Coronary artery (tissue), 2 donors: ENCODE results near the gene TNRC18.

Experiments
- DNase-seq: peaks from one replicate; pipeline ENCODE4 v3.0.0-alpha.2; 2017; ENCODE audit warnings: low spot score
- H3K27ac ChIP-seq, 2 donors: fragments of 200-600 bp; sonication (generic); one replicate each; pipeline ENCODE4 v1.5.1; 2016 to 2019
- H3K4me3 ChIP-seq: fragments of 200-600 bp; sonication (generic); 2 replicates; pipeline ENCODE4 v1.5.1; 2016; ENCODE audit warnings: mild to moderate bottlenecking, moderate library complexity
- CTCF ChIP-seq: fragments of 200-600 bp; sonication (generic); IDR thresholded peaks from one replicate; pipeline ENCODE4 v1.5.1; 2019; ENCODE audit warnings: antibody characterized with exemption

The TNRC18 gene

GRCh38 chr7:5433181-5433580 is 9.5 kb upstream of the TNRC18 start:
- Histone ChIP-seq H3K4me3 (no peak overlapping the region), H3K27ac (no peak overlapping the region)
- TF ChIP-seq CTCF = no peak
- no peak for DNase-seq

- H3K4me3 ChIP-seq = no peak overlapping the region
- H3K27ac ChIP-seq = no peak overlapping the region
- TF ChIP-seq CTCF = no peak
- no peak for DNase-seq
Observed at GRCh38 chr7:5432691-5433090, 9.1 kb upstream of the TNRC18 start.

GRCh38 chr7:5431560-5432015 is 8.0 kb upstream of the TNRC18 start:
- H3K27ac ChIP-seq = no peak overlapping the region
- no peak for TF ChIP-seq CTCF
- DNase-seq = no peak

GRCh38 chr7:5430612-5430947 is 6.9 kb upstream of the TNRC18 start:
- no peak for DNase-seq
- H3K27ac ChIP-seq = peak overlapping the region in 1 of 2 donors; percentile 100
- H3K4me3 ChIP-seq = peak overlapping the region; percentile 96
- TF ChIP-seq CTCF = no peak

More at GRCh38 chr7:5431560-5432015, 8.0 kb upstream of the TNRC18 start:
- H3K4me3 ChIP-seq = no peak overlapping the region

GRCh38 chr7:5429857-5430611 is 6.4 kb upstream of the TNRC18 start:
- no peak for TF ChIP-seq CTCF
- peak overlapping the region; percentile 96 for H3K4me3 ChIP-seq
- DNase-seq = no peak
- peak overlapping the region; percentile 96 to 100 for H3K27ac ChIP-seq

GRCh38 chr7:5429253-5429856 is 5.7 kb upstream of the TNRC18 start:
- no peak for DNase-seq
- peak overlapping the region; percentile 96 to 100 for H3K27ac ChIP-seq
- TF ChIP-seq CTCF = no peak
- H3K4me3 ChIP-seq = peak overlapping the region; percentile 96
